ENCODE data around the gene FLT4. TPM values are rescaled to one million over a fixed set of nuclear protein-coding genes. Genes with fewer than 3 reads are reported as not detected.

The FLT4 gene
- total RNA-seq, 1 experiment from 2014 or later = 6.3 TPM

- H3K23me2 ChIP-seq (ENCODE audit: insufficient read length, low read depth, low read length, poor library complexity, severe bottlenecking) = no peaks in the 10 kb centered on the region
- no peak overlapping the region for H2BK120ac ChIP-seq (ENCODE audit: low read depth, low read length, poor library complexity, severe bottlenecking)
- H3K9me3 ChIP-seq (ENCODE audit: control insufficient read depth, low read depth, low read length) = no peaks in the 10 kb centered on the region
- no peak overlapping the region for H3K56ac ChIP-seq (ENCODE audit: insufficient read length, low read depth, low read length)
- no peak overlapping the region for H3K27ac ChIP-seq (ENCODE audit: insufficient read length, low read depth, low read length)
- H2AK5ac ChIP-seq (ENCODE audit: insufficient read length, low read length) = no peak overlapping the region
- no peaks in the 10 kb centered on the region for H3K79me1 ChIP-seq (ENCODE audit: insufficient read depth, low read depth, low read length, poor library complexity, severe bottlenecking)
- no peak overlapping the region for H2BK15ac ChIP-seq (ENCODE audit: low read depth, low read length)
- Mint-ChIP-seq H3K27me3 (ENCODE audit: low read depth) (peaks cover 25% of the 10 kb centered on the region), H3K9me3 (no peaks in the 10 kb centered on the region; a peak in 1 of 5 replicates), H3K4me3 (no peak overlapping the region), H3K36me3 (ENCODE audit: insufficient read depth in 1 of 3, low read depth in 3 of 3) (no peaks in the 10 kb centered on the region; a peak in 2 of 7 replicates), H3K27ac (no peak overlapping the region; a peak in 1 of 7 replicates), H3K4me1 (peaks cover 2 to 19% of the 10 kb centered on the region in 2 experiments; a peak in 3 of 4 replicates)
- H2BK5ac ChIP-seq (ENCODE audit: insufficient read length, low read length) = no peak overlapping the region
- H3K4me1 ChIP-seq (ENCODE audit: insufficient read depth, low read length) = no peaks in the 10 kb centered on the region
- no peaks in the 10 kb centered on the region for H3K27me3 ChIP-seq (ENCODE audit: insufficient read depth, low read length)
- WGBS (ENCODE audit: extremely low coverage, insufficient read length, low lambda C conversion rate) = no CpG with 5 or more reads among the region's 16 CpGs
- H2BK20ac ChIP-seq (ENCODE audit: low read depth, low read length, poor library complexity, severe bottlenecking) = no peak overlapping the region
- H3K14ac ChIP-seq (ENCODE audit: insufficient read depth, low read length) = no peak overlapping the region
- H3T11ph ChIP-seq (ENCODE audit: low read length) = no peak overlapping the region
- no peak overlapping the region for H2BK12ac ChIP-seq (ENCODE audit: insufficient read length, low read depth, low read length)
- H4K91ac ChIP-seq (ENCODE audit: insufficient read length, low read depth, low read length) = no peak overlapping the region
- H4K5ac ChIP-seq (ENCODE audit: insufficient read length, low read depth, low read length) = no peak overlapping the region
- TF ChIP-seq CTCF (conservative IDR thresholded peaks at IDR 0.05) = no peak
- no peak overlapping the region for H4K8ac ChIP-seq (replicated peaks; ENCODE audit: insufficient read length, low read depth, low read length)
- H3K4ac ChIP-seq (ENCODE audit: low read depth, low read length) = no peak overlapping the region
- no peak overlapping the region for H3K23ac ChIP-seq (ENCODE audit: insufficient read length, low read depth, low read length)
- H3K9ac ChIP-seq (ENCODE audit: extremely low read depth, insufficient read length, low read length) = no peak overlapping the region
- H3K79me2 ChIP-seq (ENCODE audit: insufficient read depth, low read length) = no peaks in the 10 kb centered on the region
- no peaks in the 10 kb centered on the region for H4K20me1 ChIP-seq (ENCODE audit: control insufficient read depth, insufficient read depth, insufficient read length)
- H3K18ac ChIP-seq (ENCODE audit: insufficient read length, low read depth, low read length) = no peak overlapping the region
- no peak for DNase-seq
- no peak overlapping the region for H3K4me2 ChIP-seq (ENCODE audit: insufficient read depth, insufficient read length, low read length)
- no peak overlapping the region for H2AFZ ChIP-seq (ENCODE audit: low read length)
Measured at GRCh38 chr5:180642181-180642775, 7.1 kb downstream of the FLT4 start.

All from H9 (cell line).